GM23248 (cell line): Measurements from ENCODE around the gene NBEAL2. TPM values are rescaled to one million over a fixed set of nuclear protein-coding genes. Genes with fewer than 3 reads are reported as not detected.

Experiments used
- DNase-seq: peaks from one replicate; pipeline ENCODE4 v3.0.0-alpha.2; 2015
- H2AFZ ChIP-seq: fragments of 200-600 bp; sonication (generic); 2 replicates; pipeline ENCODE4 v1.6.1; 2016; ENCODE audit warnings: antibody characterized with exemption
- H3F3A ChIP-seq: fragments of 200-600 bp; sonication (generic); 2 replicates; pipeline ENCODE4 v1.6.1; 2016; ENCODE audit warnings: mild to moderate bottlenecking, antibody characterized with exemption, mixed run types; ENCODE audit not compliant: insufficient read depth
- H3K27ac ChIP-seq: fragments of 200-600 bp; sonication (generic); 2 replicates; pipeline ENCODE4 v1.5.1; 2016; ENCODE audit warnings: mild to moderate bottlenecking
- H3K27me3 ChIP-seq: fragments of 200-600 bp; sonication (generic); replicated peaks from 2 replicates; pipeline ENCODE4 v1.6.1; 2016; ENCODE audit warnings: mild to moderate bottlenecking; ENCODE audit not compliant: insufficient read depth
- H3K36me3 ChIP-seq: fragments of 200-600 bp; sonication (generic); 2 replicates; pipeline ENCODE4 v1.6.1; 2016; ENCODE audit warnings: low read depth, mild to moderate bottlenecking
- H3K4me1 ChIP-seq: fragments of 200-600 bp; sonication (generic); 2 replicates; pipeline ENCODE4 v1.6.1; 2016; ENCODE audit warnings: mild to moderate bottlenecking; ENCODE audit not compliant: insufficient read depth
- H3K4me2 ChIP-seq: fragments of 200-600 bp; sonication (generic); one replicate; pipeline ENCODE4 v1.6.1; 2016; ENCODE audit warnings: mild to moderate bottlenecking; ENCODE audit not compliant: unreplicated experiment
- H3K4me3 ChIP-seq: fragments of 200-600 bp; sonication (generic); 2 replicates; pipeline ENCODE4 v1.5.1; 2016; ENCODE audit warnings: mild to moderate bottlenecking
- H3K79me2 ChIP-seq: fragments of 200-600 bp; sonication (generic); 2 replicates; pipeline ENCODE4 v1.6.1; 2016; ENCODE audit warnings: mild to moderate bottlenecking; ENCODE audit not compliant: insufficient read depth
- H3K9ac ChIP-seq: fragments of 200-600 bp; sonication (generic); 2 replicates; pipeline ENCODE4 v1.6.1; 2016; ENCODE audit warnings: mild to moderate bottlenecking
- H3K9me2 ChIP-seq: fragments of 200-600 bp; sonication (generic); 2 replicates; pipeline ENCODE4 v1.6.1; 2016; ENCODE audit warnings: mixed run types, mild to moderate bottlenecking, moderate library complexity; ENCODE audit not compliant: insufficient read depth
- H3K9me3 ChIP-seq: fragments of 200-600 bp; sonication (generic); one replicate; pipeline ENCODE4 v1.6.1; 2017; ENCODE audit warnings: low read depth
- H4K20me1 ChIP-seq: fragments of 200-600 bp; sonication (generic); 2 replicates; pipeline ENCODE4 v1.6.0; 2016; ENCODE audit not compliant: insufficient read depth
- EZH2 ChIP-seq: fragments of 200-600 bp; sonication (generic); IDR thresholded peaks from 2 replicates; pipeline ENCODE4 v1.6.1; 2018; ENCODE audit warnings: antibody characterized with exemption, mild to moderate bottlenecking; ENCODE audit not compliant: insufficient read depth, poor library complexity, severe bottlenecking
- EZH2phosphoT487 ChIP-seq: fragments of 200-600 bp; sonication (generic); IDR thresholded peaks from 2 replicates; pipeline ENCODE4 v1.6.1; 2018; ENCODE audit warnings: antibody characterized with exemption, moderate library complexity, mild to moderate bottlenecking, low read depth; ENCODE audit not compliant: insufficient read depth
- WGBS, 2 experiments: methylation state at CpG; one replicate each; pipeline ENCODE4 v1.1.6; 2015 to 2017; ENCODE audit warnings: low lambda C conversion rate in 2 of 2, low coverage in 1 of 2; ENCODE audit errors: missing lambda C conversion rate in 2 of 2; 5-methylcytosine and 5-hydroxymethylcytosine counted together
- in situ Hi-C: fragments of 300-500 bp; cut with MboI; formaldehyde crosslinking; loops from 2 replicates; pipeline ENCODE4 v1.15.0; 2020
- polyA plus RNA-seq: library from polyadenylated mRNA; unstranded; fragments of >200 nt; fragmentation: Nextera tagmentation; extraction: Ambion mirVana; gene quantifications from 2 replicates; pipeline ENCODE4 v1.2.1, GENCODE V29; 2016
- total RNA-seq: library from RNA; depleted of rRNA; stranded (reverse); fragments of >200 nt; shearing (Covaris generic); gene quantifications from 2 replicates; pipeline ENCODE4 v1.2.3, GENCODE V29; 2014

NBEAL2 gene
- total and polyA plus RNA-seq, 2 experiments from 2014 or later: 0.94 to 2.8 TPM

- Histone ChIP-seq H3K79me2 (peaks cover 88% of the 10 kb centered on the region), H3K4me3 (no peak overlapping the region), H3K9me3 (no peaks in the 10 kb centered on the region), H3F3A (peaks cover 23% of the 10 kb centered on the region; the same call in 1 of the 2 replicates), H3K4me1 (peaks cover 24% of the 10 kb centered on the region), H3K4me2 (no peak overlapping the region), H4K20me1 (peaks cover 13% of the 10 kb centered on the region; the same call in 1 of the 2 replicates), H3K9me2 (no peaks in the 10 kb centered on the region), H3K27ac (no peak overlapping the region), H3K27me3 (no peaks in the 10 kb centered on the region), H3K9ac (no peak overlapping the region), H3K36me3 (no peaks in the 10 kb centered on the region), H2AFZ (no peak overlapping the region)
- in situ Hi-C loops: no loop called here
- 73 to 75% methylated on average over 2 of the region's 2 CpGs for WGBS, 2 experiments
- no peak for TF ChIP-seq EZH2phosphoT487
- no peak for TF ChIP-seq EZH2
- no peak for DNase-seq
These were observed 7.1 kb upstream of the NBEAL2 start for GRCh38 chr3:46972396-46972795.

DNA sequence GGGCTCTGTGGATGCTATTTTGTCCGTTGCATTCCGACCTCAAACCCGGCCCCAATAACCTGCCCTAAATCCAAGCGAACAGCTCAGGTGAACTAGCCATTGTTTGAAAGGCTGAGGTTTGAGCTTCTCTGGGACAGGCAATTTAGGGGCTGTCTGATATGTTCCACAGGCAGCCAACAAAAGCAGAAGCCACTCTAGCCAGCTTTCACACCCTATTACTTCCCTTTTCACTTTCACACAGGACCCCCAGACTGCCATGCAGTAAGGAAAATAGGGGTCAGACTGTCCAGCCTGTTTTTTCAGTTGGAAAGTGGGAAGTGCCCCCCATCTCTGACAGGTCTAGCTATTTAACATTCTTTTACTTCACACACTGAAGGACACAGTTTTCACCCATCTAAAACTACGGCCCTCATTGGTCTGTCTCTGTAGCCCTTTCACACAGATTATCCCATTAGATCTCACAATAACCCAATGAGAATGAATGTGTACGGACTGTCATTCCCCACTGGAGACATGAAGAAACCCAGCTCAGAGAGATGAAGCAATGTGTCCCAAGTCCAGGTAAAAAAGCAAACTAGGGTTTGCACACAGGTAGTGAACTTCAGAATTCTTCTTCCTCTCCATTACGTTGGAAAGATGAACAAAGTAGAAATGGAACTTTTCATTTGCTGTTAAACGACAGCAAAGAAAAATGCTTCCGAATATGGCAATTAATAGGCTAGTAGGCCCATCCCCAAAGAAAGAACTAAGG lies 4.9 kb upstream of the NBEAL2 start:
- Histone ChIP-seq H3K9me3 (no peaks in the 10 kb centered on the region), H2AFZ (no peak overlapping the region), H3K4me1 (peaks cover 25% of the 10 kb centered on the region), H3K27ac (no peak overlapping the region), H3K4me3 (peak overlapping the region; percentile 90), H3K36me3 (no peaks in the 10 kb centered on the region), H3K4me2 (peak overlapping the region; percentile 80), H3K27me3 (no peaks in the 10 kb centered on the region), H3K9me2 (no peaks in the 10 kb centered on the region), H3K79me2 (peaks cover 66% of the 10 kb centered on the region), H3K9ac (no peak overlapping the region), H4K20me1 (peaks cover under 1% of the 10 kb centered on the region; the same call in 1 of the 2 replicates), H3F3A (peaks cover 26% of the 10 kb centered on the region; the same call in 1 of the 2 replicates)
- in situ Hi-C loops: no loop called here
- TF ChIP-seq EZH2 (no peak), EZH2phosphoT487 (no peak)
- 88 to 89% methylated on average over 9 of the region's 9 CpGs for WGBS, 2 experiments
- DNase-seq: no peak

DNA sequence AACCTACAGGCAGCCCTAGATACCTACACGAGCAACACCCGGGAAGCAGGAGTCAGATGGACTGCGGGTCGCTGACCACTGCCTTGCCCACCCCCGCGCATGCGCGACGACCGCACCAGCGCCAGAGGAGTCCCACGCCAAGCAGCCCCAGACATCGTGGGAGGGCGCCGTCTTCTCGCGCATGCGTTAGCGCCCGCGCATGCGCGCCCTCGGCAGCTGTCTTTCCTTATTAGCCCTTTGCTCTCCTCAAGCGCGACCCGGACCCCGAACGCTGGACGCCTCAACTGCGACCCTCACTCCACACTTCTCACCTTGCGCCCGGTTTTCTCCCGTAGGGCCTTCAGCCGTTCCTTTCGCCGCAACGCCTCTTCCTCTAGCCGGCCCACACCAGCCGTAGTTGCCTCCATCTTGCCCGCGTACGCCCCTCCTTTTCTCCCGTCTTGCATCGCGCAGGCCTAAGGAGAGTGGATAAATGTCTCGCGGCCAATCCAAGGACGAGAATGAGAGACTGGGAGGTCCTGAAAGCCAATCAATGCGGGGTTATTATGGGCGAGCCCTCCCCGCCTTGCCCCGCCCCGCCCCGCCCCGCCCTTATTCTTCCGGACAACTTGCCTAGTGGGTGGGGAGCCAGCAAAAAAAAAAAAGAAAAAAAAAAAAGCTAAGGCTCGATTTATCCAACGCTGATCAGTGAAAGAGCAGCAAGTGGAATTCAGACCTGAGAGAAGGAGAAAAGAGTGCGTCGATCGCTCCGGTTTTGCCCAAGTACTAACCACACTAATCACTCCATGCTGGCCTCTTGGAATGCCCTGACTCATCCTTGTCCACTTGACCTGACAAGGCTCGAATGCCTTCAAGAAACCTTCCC lies 2.9 kb upstream of the NBEAL2 start, which contains the start of gene CCDC12:
Gene CCDC12, minus strand, starts transcription at position 420 of the 865 bp plus-strand sequence. Its CDS starts 13 bp downstream, at position 407.
- Histone ChIP-seq H2AFZ (peak within 1 kb of the TSS; percentile 77), H3K27ac (peak within 1 kb of the TSS; percentile 93), H3K4me3 (peak within 1 kb of the TSS; percentile 90), H3K4me2 (peak within 1 kb of the TSS; percentile 80), H3K9me2 (no peaks in the 10 kb centered on the region), H3K27me3 (no peaks in the 10 kb centered on the region), H3K79me2 (peaks cover 46% of the 10 kb centered on the region), H3K9me3 (no peaks in the 10 kb centered on the region), H3K9ac (peak within 1 kb of the TSS; percentile 93), H3F3A (peaks cover 11% of the 10 kb centered on the region; the same call in 1 of the 2 replicates), H4K20me1 (no peaks in the 10 kb centered on the region), H3K36me3 (no peaks in the 10 kb centered on the region), H3K4me1 (peaks cover 12% of the 10 kb centered on the region; the same call in 1 of the 2 replicates)
- peak; percentile 99 for DNase-seq
- 1% methylated on average over 54 to 64 of the region's 64 CpGs for WGBS, 2 experiments
- TF ChIP-seq EZH2: no peak
- TF ChIP-seq EZH2phosphoT487: no peak
- in situ Hi-C loops: no loop called here

DNA sequence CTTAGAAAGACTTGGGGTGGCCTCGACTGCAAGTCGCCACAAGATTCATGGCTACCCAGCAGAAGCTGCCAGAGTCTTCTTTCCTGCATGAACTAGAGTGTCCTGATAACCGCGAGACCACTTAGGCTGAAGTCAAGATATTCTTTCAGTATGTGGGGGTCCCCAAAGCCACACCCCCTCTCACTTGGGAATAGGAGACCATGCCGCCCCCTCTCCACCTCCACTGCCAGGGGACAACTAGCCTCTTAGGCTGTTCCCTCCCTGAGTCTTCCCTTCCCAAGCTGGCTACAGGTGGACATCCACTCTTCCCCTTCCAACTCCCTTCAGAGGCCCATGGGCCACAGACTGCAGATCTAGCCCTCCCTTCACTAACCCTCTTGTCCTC lies 1.7 kb upstream of the NBEAL2 start:
- Histone ChIP-seq H3K27ac (no peak overlapping the region), H3K9me3 (no peaks in the 10 kb centered on the region), H3K4me1 (peaks cover 10% of the 10 kb centered on the region; the same call in 1 of the 2 replicates), H2AFZ (no peak overlapping the region), H3K79me2 (peaks cover 34% of the 10 kb centered on the region), H3K9me2 (no peaks in the 10 kb centered on the region), H3K36me3 (no peaks in the 10 kb centered on the region), H3K27me3 (no peaks in the 10 kb centered on the region), H3F3A (peaks cover 7% of the 10 kb centered on the region; the same call in 1 of the 2 replicates), H3K4me3 (no peak overlapping the region), H3K4me2 (no peak overlapping the region), H3K9ac (no peak overlapping the region), H4K20me1 (no peaks in the 10 kb centered on the region)
- TF ChIP-seq EZH2 (no peak), EZH2phosphoT487 (no peak)
- 84 to 94% methylated on average over 5 of the region's 5 CpGs for WGBS, 2 experiments
- DNase-seq: no peak
- in situ Hi-C loops: no loop called here
